ENCODE measurements around the gene CLCN5. TPM values are rescaled to one million over a fixed set of nuclear protein-coding genes. Genes with fewer than 3 reads are reported as not detected.

Gene CLCN5
- total RNA-seq, 4 donors from 2014 or later, result 3.7 to 8.2 (median 5.5) TPM

DNA sequence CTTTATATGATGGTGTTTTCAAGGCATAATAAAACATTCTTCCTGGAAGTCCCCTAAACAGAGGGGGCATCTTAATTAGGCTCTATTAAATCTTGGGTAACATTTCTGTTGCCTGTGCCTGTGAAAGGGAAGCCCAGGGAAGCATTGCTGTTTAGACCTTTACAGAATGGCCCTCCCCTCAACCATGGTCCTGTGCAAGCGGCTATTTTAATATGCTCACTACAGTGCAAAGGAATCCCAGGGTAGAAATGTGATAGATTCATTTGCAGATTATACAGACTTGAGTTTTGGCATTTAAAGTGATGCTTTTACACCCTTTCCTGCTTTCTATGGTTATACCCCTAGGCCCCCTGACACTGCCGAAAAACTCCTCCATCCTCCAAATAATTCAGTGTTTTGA is 65.3 kb downstream of the CLCN5 start:
- Histone ChIP-seq H3K27me3 (no peaks in the 10 kb centered on the region), H3K36me3 (no peaks in the 10 kb centered on the region), H3K9me3 (no peaks in the 10 kb centered on the region), H3K4me1 (no peaks in the 10 kb centered on the region), H3K27ac (no peak overlapping the region), H3K4me3 (no peak overlapping the region)
- in situ Hi-C loops (cut with MboI; ENCODE audit: low pct_ligation_motif_present in 1 of 4, low pct_unique_long_range_greater_than_20kb in 1 of 4, low sequenced_read_pairs in 3 of 4) (no loop called here), intact Hi-C loops (cut with DNase I; ENCODE audit: low total_unique reads) (no loop called here)
- DNase-seq, result no peak
- 84% methylated on average over 2 of the region's 2 CpGs; no CpG with 5 or more reads in 1 of the 2 donors for WGBS, 2 donors (ENCODE audit: low coverage in 1 of 2)
- TF ChIP-seq POLR2A (IDR thresholded peaks at IDR 0.05) (no peak), POLR2AphosphoS5 (IDR thresholded peaks at IDR 0.05) (no peak), EP300 (IDR thresholded peaks at IDR 0.05; ENCODE audit: low read depth) (no peak)
- TF ChIP-seq, protein P1, sequence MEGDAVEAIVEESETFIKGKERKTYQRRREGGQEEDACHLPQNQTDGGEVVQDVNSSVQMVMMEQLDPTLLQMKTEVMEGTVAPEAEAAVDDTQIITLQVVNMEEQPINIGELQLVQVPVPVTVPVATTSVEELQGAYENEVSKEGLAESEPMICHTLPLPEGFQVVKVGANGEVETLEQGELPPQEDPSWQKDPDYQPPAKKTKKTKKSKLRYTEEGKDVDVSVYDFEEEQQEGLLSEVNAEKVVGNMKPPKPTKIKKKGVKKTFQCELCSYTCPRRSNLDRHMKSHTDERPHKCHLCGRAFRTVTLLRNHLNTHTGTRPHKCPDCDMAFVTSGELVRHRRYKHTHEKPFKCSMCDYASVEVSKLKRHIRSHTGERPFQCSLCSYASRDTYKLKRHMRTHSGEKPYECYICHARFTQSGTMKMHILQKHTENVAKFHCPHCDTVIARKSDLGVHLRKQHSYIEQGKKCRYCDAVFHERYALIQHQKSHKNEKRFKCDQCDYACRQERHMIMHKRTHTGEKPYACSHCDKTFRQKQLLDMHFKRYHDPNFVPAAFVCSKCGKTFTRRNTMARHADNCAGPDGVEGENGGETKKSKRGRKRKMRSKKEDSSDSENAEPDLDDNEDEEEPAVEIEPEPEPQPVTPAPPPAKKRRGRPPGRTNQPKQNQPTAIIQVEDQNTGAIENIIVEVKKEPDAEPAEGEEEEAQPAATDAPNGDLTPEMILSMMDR (IDR thresholded peaks at IDR 0.05), result no peak

- Histone ChIP-seq H3K27ac (no peak overlapping the region), H3K4me3 (no peak overlapping the region), H3K9me3 (no peaks in the 10 kb centered on the region), H3K27me3 (no peaks in the 10 kb centered on the region), H3K4me1 (no peaks in the 10 kb centered on the region), H3K36me3 (no peaks in the 10 kb centered on the region)
- TF ChIP-seq POLR2AphosphoS5 (IDR thresholded peaks at IDR 0.05) (no peak), EP300 (IDR thresholded peaks at IDR 0.05; ENCODE audit: low read depth) (no peak), POLR2A (IDR thresholded peaks at IDR 0.05) (no peak)
- TF ChIP-seq, protein P1 (IDR thresholded peaks at IDR 0.05), result no peak
- in situ Hi-C loops (cut with MboI; ENCODE audit: low pct_ligation_motif_present in 1 of 4, low pct_unique_long_range_greater_than_20kb in 1 of 4, low sequenced_read_pairs in 3 of 4), result no loop called here
- no peak for DNase-seq
- WGBS, 2 donors (ENCODE audit: low coverage in 1 of 2), result 55 to 65% methylated on average over 2 to 5 of the region's 5 CpGs
- intact Hi-C loops (cut with DNase I; ENCODE audit: low total_unique reads), result no loop called here
Observed at GRCh38 chrX:49988143-49988542, 65.7 kb downstream of the CLCN5 start.

DNA sequence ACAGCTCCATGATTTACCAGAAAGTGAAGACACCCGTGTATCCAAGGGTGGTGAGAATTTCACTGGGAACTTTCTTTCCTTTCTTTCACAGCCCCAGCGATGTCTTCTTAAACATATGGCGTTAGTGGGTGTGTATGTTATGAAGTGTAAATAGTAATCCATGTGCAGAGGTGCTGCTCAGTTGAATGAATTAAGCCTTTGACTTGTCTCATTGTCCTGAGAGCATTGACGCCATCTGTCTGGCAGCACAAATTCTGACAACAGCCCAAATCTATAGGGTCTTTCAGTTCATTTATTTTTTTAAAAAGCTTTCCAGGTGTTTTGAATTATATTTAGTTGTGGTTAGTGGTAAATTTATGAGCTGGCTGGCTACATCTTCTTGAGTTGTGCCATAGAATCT is 69.4 kb downstream of the CLCN5 start:
- no peak for DNase-seq
- no peak for TF ChIP-seq EP300 (IDR thresholded peaks at IDR 0.05; ENCODE audit: low read depth)
- TF ChIP-seq, protein P1 (IDR thresholded peaks at IDR 0.05), result no peak
- TF ChIP-seq POLR2AphosphoS5 (IDR thresholded peaks at IDR 0.05), result no peak
- TF ChIP-seq POLR2A (IDR thresholded peaks at IDR 0.05), result no peak
- Histone ChIP-seq H3K4me3 (no peak overlapping the region), H3K4me1 (no peaks in the 10 kb centered on the region), H3K36me3 (no peaks in the 10 kb centered on the region), H3K9me3 (no peaks in the 10 kb centered on the region), H3K27me3 (no peaks in the 10 kb centered on the region), H3K27ac (no peak overlapping the region)
- in situ Hi-C loops (cut with MboI; ENCODE audit: low pct_ligation_motif_present in 1 of 4, low pct_unique_long_range_greater_than_20kb in 1 of 4, low sequenced_read_pairs in 3 of 4), result no loop called here
- intact Hi-C loops (cut with DNase I; ENCODE audit: low total_unique reads), result no loop called here
- WGBS, 2 donors (ENCODE audit: low coverage in 1 of 2), result 69 to 83% methylated on average over 2 to 4 of the region's 4 CpGs

- TF ChIP-seq EP300 (IDR thresholded peaks at IDR 0.05; ENCODE audit: low read depth), result no peak
- no peak for TF ChIP-seq POLR2A (IDR thresholded peaks at IDR 0.05)
- TF ChIP-seq, protein P1 (IDR thresholded peaks at IDR 0.05), result no peak
- TF ChIP-seq POLR2AphosphoS5 (IDR thresholded peaks at IDR 0.05), result no peak
- intact Hi-C loops (cut with DNase I; ENCODE audit: low total_unique reads), result no loop called here
- no peak overlapping the region for H3K27ac ChIP-seq
- H3K9me3 ChIP-seq, result no peaks in the 10 kb centered on the region
- in situ Hi-C loops (cut with MboI; ENCODE audit: low pct_ligation_motif_present in 1 of 4, low pct_unique_long_range_greater_than_20kb in 1 of 4, low sequenced_read_pairs in 3 of 4), result no loop called here
- no peak for DNase-seq
- H3K36me3 ChIP-seq, result no peaks in the 10 kb centered on the region
- H3K4me1 ChIP-seq, result no peaks in the 10 kb centered on the region
- WGBS, 2 donors (ENCODE audit: low coverage in 1 of 2), result 89% methylated on average over 1 of the region's 1 CpG; no CpG with 5 or more reads in 1 of the 2 donors
- no peak overlapping the region for H3K4me3 ChIP-seq
- H3K27me3 ChIP-seq, result no peaks in the 10 kb centered on the region
Observed at GRCh38 chrX:49992853-49993252, 70.5 kb downstream of the CLCN5 start.
